GM12865 (cell line): ENCODE data around the gene SHF.

Experiments used
- DNase-seq: peaks from one replicate; pipeline ENCODE4 v3.0.0; 2010; ENCODE audit warnings: low read depth
- H3K4me3 ChIP-seq: 2 replicates; pipeline ENCODE4 v1.5.1; 2011; ENCODE audit warnings: mild to moderate bottlenecking, low read depth, low read length, control low read depth
- TF ChIP-seq, protein P1 (sequence below): IDR thresholded peaks from 2 replicates; pipeline ENCODE4 v1.5.1; 2011; ENCODE audit warnings: low read length, control low read depth, low read depth, inconsistent platforms; ENCODE audit not compliant: insufficient read depth; ENCODE audit errors: missing control alignments

Gene SHF

DNA sequence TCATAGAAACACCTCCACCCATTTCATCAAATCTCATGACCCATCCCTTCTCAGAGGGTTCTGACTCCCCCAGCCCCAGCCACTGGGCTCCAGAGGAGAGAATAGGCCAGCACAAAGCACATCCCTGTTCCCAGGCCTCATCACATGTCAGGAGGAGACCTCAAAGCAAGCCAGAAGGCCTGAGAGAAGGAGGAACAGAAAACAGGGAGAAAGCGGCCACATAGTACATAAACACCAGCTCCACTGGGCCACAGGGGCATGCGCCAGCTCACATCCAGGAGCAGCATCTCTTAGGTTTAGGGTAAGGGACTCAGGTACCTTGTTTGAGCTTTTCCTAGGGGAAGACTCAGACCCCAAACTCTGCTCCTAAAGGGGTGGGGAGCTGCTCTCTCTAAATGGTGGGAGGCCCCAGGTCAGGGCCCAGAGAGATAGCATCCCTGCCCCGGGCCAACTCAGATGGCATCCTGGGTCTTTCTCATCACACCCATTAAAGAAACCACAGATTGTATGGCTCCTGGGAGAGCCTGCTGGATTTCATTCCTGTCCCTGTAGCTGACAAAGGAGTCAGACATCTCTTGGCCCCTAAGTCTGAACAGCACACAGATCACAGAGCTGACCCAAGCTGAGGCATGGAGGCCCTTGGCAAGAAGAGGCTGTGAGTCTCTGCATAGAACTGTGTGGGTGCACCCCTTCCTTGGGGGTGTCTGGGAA lies 2.5 kb downstream of the SHF start:
- no peak overlapping the region for H3K4me3 ChIP-seq
- no peak for DNase-seq
- TF ChIP-seq, protein P1, sequence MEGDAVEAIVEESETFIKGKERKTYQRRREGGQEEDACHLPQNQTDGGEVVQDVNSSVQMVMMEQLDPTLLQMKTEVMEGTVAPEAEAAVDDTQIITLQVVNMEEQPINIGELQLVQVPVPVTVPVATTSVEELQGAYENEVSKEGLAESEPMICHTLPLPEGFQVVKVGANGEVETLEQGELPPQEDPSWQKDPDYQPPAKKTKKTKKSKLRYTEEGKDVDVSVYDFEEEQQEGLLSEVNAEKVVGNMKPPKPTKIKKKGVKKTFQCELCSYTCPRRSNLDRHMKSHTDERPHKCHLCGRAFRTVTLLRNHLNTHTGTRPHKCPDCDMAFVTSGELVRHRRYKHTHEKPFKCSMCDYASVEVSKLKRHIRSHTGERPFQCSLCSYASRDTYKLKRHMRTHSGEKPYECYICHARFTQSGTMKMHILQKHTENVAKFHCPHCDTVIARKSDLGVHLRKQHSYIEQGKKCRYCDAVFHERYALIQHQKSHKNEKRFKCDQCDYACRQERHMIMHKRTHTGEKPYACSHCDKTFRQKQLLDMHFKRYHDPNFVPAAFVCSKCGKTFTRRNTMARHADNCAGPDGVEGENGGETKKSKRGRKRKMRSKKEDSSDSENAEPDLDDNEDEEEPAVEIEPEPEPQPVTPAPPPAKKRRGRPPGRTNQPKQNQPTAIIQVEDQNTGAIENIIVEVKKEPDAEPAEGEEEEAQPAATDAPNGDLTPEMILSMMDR, result no peak

DNA sequence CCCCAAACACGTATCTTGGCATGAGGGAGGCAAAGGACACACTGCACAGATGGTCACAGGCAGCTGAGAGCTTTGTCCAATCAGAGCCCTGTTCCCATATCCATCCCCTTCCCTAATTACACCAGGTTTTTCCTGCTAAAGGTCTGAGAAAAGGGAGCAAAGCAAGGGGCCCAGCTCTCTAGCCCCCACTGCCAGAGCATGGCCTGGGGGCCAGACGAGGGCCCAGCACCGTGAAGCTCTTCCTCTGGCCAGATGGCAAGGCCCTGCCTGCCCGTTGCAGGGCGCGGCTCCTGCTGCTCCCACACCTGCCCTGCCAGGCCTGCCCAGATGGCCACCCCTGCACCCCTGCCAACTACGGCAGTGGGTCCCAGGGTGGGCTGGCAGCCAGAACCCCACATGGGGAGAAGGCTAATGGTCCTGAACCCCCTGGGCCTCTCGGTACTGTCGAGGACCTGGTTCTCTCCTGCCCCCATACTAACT lies 3.2 kb downstream of the SHF start:
- TF ChIP-seq, protein P1, result no peak
- H3K4me3 ChIP-seq, result no peak overlapping the region
- DNase-seq, result no peak

DNA sequence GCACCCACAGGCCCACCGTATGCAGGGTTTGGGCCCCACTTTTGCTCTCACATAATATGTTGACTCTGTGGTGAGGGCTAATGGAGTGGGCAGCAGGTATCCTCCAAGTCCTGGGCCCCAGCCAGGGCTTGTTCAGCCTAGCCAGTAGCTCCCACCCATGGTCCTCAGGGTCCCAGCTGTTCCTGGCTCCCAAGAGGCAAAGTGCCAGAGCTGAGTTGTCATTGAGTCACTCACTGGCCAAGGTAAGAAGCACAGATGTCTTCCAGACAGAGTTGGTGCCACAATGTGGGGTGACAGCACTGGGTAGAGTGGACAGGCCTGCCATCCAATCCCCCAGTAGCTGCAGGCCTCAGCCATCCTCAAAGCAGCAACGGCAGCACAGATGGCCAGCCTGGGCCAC lies 4.3 kb downstream of the SHF start:
- TF ChIP-seq, protein P1, result no peak
- DNase-seq, result no peak
- H3K4me3 ChIP-seq, result no peak overlapping the region

DNA sequence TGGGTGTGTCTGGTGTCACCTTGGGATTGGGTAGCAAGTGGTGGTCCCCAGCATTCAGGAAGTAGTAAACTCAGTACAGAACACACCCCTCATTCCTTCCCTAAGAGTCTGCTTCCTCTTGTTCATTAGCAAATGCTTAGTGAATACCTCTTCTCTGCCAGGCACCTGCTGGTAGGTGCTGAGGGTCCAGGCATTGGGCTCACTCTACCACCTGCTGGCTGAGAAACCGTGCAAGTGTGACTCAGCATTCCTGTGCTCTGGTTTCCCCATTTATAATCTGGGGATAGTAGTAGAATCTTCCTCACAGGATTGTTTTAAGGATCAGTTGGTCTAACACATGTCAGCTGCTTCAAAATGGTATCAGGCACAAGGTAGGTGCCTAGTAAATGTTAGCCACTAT lies 4.8 kb downstream of the SHF start:
- H3K4me3 ChIP-seq, result no peak overlapping the region
- no peak for DNase-seq
- TF ChIP-seq, protein P1, result no peak

DNA sequence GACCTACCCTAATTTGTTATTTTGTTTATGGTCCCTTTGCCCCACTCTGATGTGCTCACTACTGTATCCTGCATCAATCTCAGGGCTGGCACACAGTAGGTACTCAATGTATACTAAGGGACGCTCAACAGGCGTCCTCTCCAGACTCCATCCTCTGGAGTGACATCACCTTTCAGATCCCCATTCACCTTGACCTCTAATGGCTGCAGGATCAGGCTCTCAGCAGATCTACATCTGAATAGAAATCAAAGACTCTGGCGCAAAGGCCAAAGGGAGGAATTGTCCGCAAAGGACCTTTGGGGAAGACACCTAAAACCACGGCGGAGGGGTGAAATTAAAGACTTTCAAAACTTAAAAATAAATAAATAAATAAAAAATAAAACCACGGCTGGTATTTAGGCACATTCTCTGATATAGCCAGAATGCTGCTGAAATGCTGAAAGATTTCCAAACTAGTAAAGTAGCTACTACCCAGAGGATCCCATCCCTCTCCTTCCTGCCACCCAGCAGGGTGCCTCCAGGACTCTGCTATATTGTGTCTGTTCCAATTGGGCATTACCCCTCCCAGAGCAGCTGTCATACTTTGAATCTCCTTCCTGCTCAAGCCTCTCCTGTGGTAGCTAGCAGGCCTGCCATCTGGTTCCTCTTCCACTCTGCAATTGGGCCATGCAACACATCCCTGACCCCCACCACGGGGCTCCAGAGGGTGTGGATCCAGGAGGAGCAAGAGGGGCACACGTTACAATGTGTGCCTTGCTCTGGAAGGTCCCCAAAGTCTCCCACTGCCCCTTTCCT lies 6.1 kb downstream of the SHF start:
- no peak overlapping the region for H3K4me3 ChIP-seq
- TF ChIP-seq, protein P1, result no peak
- DNase-seq, result no peak

DNA sequence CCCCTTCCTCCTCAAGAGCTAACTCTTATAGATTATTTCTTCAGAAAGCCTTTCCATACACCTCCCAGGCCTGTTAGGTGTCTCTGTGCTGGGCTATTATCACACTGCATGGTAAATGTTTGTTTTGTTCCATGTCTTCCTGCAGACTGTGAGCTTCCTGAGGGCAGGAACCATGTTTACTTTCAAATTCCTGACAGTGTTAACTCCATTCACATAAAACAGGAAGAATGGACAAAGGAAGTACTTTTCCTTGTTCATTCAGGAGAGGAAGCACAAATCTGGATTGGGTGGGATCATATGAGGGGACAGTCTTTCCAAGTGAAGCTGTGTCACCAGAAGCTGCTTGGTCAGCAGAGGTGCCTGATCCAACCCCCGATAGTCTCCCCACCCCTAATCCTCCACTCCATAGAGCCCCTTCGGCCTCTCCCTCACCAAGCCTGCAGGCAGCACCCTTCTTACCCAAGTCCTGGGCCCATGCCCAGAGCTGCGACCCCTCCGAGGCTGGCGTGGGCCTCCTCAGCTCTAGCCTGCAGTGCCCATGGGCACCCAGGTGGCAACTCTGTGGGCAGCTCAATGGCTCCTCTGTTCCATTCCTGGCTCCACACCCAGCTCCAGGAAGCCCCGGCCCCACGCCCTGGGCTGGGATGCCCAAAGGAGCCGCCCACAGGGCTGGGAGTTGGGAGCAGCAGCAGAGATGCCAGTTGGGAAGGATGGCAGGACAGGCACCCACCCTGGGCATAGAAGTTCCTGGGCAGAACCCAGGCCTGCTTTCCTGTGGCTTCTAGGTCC lies 6.9 kb downstream of the SHF start:
- DNase-seq, result no peak
- H3K4me3 ChIP-seq, result no peak overlapping the region

More for the DNA sequence above, 6.9 kb downstream of the SHF start:
- TF ChIP-seq, protein P1, result no peak
